AG09319 (cell line): ENCODE data around the gene SLC7A6.

Experiments used
- DNase-seq: peaks from one replicate; pipeline ENCODE4 v3.0.0-alpha.2; 2010; ENCODE audit warnings: low read depth; ENCODE audit errors: extremely low read depth
- CTCF ChIP-seq: IDR thresholded peaks from 2 replicates; pipeline ENCODE4 v1.5.1; 2011; ENCODE audit warnings: low read depth, mild to moderate bottlenecking, inconsistent platforms, low read length, moderate library complexity

The SLC7A6 gene

GRCh38 chr16:68264128-68265077 is at the start of gene SLC7A6:
SLC7A6 (plus strand) TSS chr16:68264526; CDS start chr16:68274727, 10,201 bp downstream.
- peak; percentile 73 for TF ChIP-seq CTCF
- DNase-seq: no peak

- DNase-seq: no peak
- no peak for TF ChIP-seq CTCF
Measured at GRCh38 chr16:68214726-68215125, 49.6 kb upstream of the SLC7A6 start.

- TF ChIP-seq CTCF: no peak
- DNase-seq: no peak
Measured at GRCh38 chr16:68215302-68215701, 49.0 kb upstream of the SLC7A6 start.

- no peak for DNase-seq
- TF ChIP-seq CTCF: no peak
Measured at GRCh38 chr16:68216240-68216639, 48.1 kb upstream of the SLC7A6 start.

GRCh38 chr16:68217506-68217905 is 46.8 kb upstream of the SLC7A6 start:
- TF ChIP-seq CTCF: no peak
- no peak for DNase-seq

GRCh38 chr16:68219725-68220351 is 44.5 kb upstream of the SLC7A6 start:
- no peak for TF ChIP-seq CTCF

GRCh38 chr16:68223072-68223471 is 41.3 kb upstream of the SLC7A6 start:
- TF ChIP-seq CTCF: no peak
- no peak for DNase-seq

More at GRCh38 chr16:68219725-68220351, 44.5 kb upstream of the SLC7A6 start:
- DNase-seq: no peak
